Pancreas (tissue), 10 donors: Measurements from ENCODE around the gene TEX53. TPM values are rescaled to one million over a fixed set of nuclear protein-coding genes. Genes with fewer than 3 reads are reported as not detected.

Source experiments
- ATAC-seq, 4 donors: fragments of 200-7000 bp; cut with Tn5 transposase; one replicate each; pipeline versions ENCODE4 v1.8.0 to v1.9.1; 2020; ENCODE audit warnings: mild to moderate bottlenecking in 4 of 4, moderate library complexity in 4 of 4
- DNase-seq, 6 donors: peaks; one replicate each; pipeline ENCODE4 v3.0.0-alpha.2; 2020
- FAIRE-seq: peaks from 2 replicates; lab custom pipeline; 2012; peaks lifted over from hg19 to GRCh38; lab: Jason Lieb, UNC
- H3K27ac ChIP-seq, 4 donors: fragments of 200-600 bp; sonication (generic); 1 replicate in 3 of 4; 2 replicates in 1 of 4; pipeline versions ENCODE4 v1.5.0 to v1.8.0; 2020
- H3K27me3 ChIP-seq, 4 donors: fragments of 200-600 bp; one replicate each; pipeline ENCODE4 v1.8.0; 2021
- H3K36me3 ChIP-seq, 3 donors: fragments of 200-600 bp; sonication (generic) in 1 of 3; one replicate each; pipeline versions ENCODE4 v1.5.0 to v1.8.0; 2020 to 2021
- H3K4me1 ChIP-seq, 3 donors: fragments of 200-600 bp; one replicate each; pipeline ENCODE4 v1.8.0; 2021
- H3K4me3 ChIP-seq, 4 donors: fragments of 200-600 bp; sonication (generic) in 2 of 4; one replicate each; pipeline versions ENCODE4 v1.5.0 to v1.8.0; 2020 to 2021
- H3K9me3 ChIP-seq, 4 donors: fragments of 200-600 bp; one replicate each; pipeline ENCODE4 v1.8.0; 2021
- CTCF ChIP-seq, 4 donors: fragments of 200-600 bp; sonication (generic) in 3 of 4; IDR thresholded peaks; one replicate each; pipeline versions ENCODE4 v1.5.0 to v1.8.0; 2021; ENCODE audit warnings: antibody characterized with exemption in 4 of 4
- WGBS, 2 donors: extraction: QIAGEN DNeasy Blood & Tissue Kit; methylation state at CpG; one replicate each; pipeline ENCODE4 v1.1.7; 2013; 5-methylcytosine and 5-hydroxymethylcytosine counted together
- intact Hi-C, 3 donors: fragments of 100-400 bp; cut with DNase I; formaldehyde crosslinking; loops; one replicate each; pipeline versions ENCODE4 v1.11.1 to v1.14.2; 2022
- polyA plus RNA-seq, 2 donors: library from polyadenylated mRNA; stranded (reverse); fragments of 200-250 nt; gene quantifications; one replicate each; pipeline ENCODE4 v1.2.3, GENCODE V29; 2013
- total RNA-seq, 6 donors: library from RNA; stranded (reverse); fragmentation: NEBNext Ultra II Directional in 4 of 6; extraction: Animal tissue kit (Norgen Biotek cat#: 25700) in 4 of 6; gene quantifications; one replicate each; pipeline versions ENCODE4 v1.2.1 to v1.2.4, GENCODE V29; 2021 to 2023
- donor health status: healthy with polysubstance abuse.
- donor health status: DM: no; HTN: no; CAD: no; lungs with moderate emphysema.
- donor health status: DM: no; HTN: no; CAD: no.
- donor health status: control.
- donor health status: control.
- donor health status: Bipolar disorder and iron deficiency.
- donor health status: DM: yes; HTN: yes; CAD: no.
- donor health status: DM: no; HTN: no; CAD: no.
- donor health status: DM: no; HTN: no; CAD: no.
- donor health status: DM: yes; HTN: yes; CAD: no.

TEX53 gene
- total and polyA plus RNA-seq, 8 donors, result not detected

GRCh38 chr9:114677418-114677817, 19.8 kb upstream of the TEX53 start:
- Histone ChIP-seq H3K27ac (no peak overlapping the region), H3K36me3 (no peaks in the 10 kb centered on the region), H3K27me3 (no peaks in the 10 kb centered on the region), H3K4me1 (peaks cover 0 to 3% (median 0%) of the 10 kb centered on the region in 3 donors), H3K4me3 (no peak overlapping the region), H3K9me3 (no peaks in the 10 kb centered on the region)
- ATAC-seq (peak in 1 of 4 donors; percentile 48), DNase-seq (no peak), FAIRE-seq (no peak)
- no peak for TF ChIP-seq CTCF (IDR thresholded peaks at IDR 0.05)
- WGBS, 2 donors, result 41 to 49% methylated on average over 3 of the region's 3 CpGs
- intact Hi-C loops, result no loop called here

GRCh38 chr9:114676901-114677300, 19.3 kb upstream of the TEX53 start:
- FAIRE-seq, result no peak
- H3K27ac ChIP-seq, result no peak overlapping the region
- WGBS, 2 donors, result 93 to 95% methylated on average over 4 of the region's 4 CpGs

GRCh38 chr9:114674798-114675540, 17.4 kb upstream of the TEX53 start:
- no peak for TF ChIP-seq CTCF (IDR thresholded peaks at IDR 0.05)
- H3K4me3 ChIP-seq, result no peak overlapping the region
- intact Hi-C loops, result no loop called here
- no peak overlapping the region for H3K27ac ChIP-seq
- no peaks in the 10 kb centered on the region for H3K27me3 ChIP-seq
- H3K9me3 ChIP-seq, result no peaks in the 10 kb centered on the region
- H3K36me3 ChIP-seq, result no peaks in the 10 kb centered on the region
- H3K4me1 ChIP-seq, result peaks cover 0 to 13% (median 10%) of the 10 kb centered on the region in 3 donors
- no peak for DNase-seq
- no peak for FAIRE-seq
- ATAC-seq, result no peak
- WGBS, 2 donors, result 85 to 90% methylated on average over 3 of the region's 3 CpGs

More at GRCh38 chr9:114676901-114677300, 19.3 kb upstream of the TEX53 start:
- Histone ChIP-seq H3K4me1 (peaks cover 0 to 6% (median 2%) of the 10 kb centered on the region in 3 donors), H3K9me3 (no peaks in the 10 kb centered on the region), H3K27me3 (no peaks in the 10 kb centered on the region), H3K4me3 (no peak overlapping the region), H3K36me3 (no peaks in the 10 kb centered on the region)
- DNase-seq (no peak), ATAC-seq (no peak)
- no peak for TF ChIP-seq CTCF (IDR thresholded peaks at IDR 0.05)
- intact Hi-C loops, result no loop called here

- FAIRE-seq, result no peak
- Histone ChIP-seq H3K36me3 (no peaks in the 10 kb centered on the region), H3K4me1 (peaks cover 0 to 13% (median 10%) of the 10 kb centered on the region in 3 donors), H3K9me3 (no peaks in the 10 kb centered on the region), H3K27ac (no peak overlapping the region), H3K4me3 (no peak overlapping the region), H3K27me3 (no peaks in the 10 kb centered on the region)
- intact Hi-C loops, result no loop called here
- WGBS, 2 donors, result 94 to 97% methylated on average over 2 of the region's 2 CpGs
- TF ChIP-seq CTCF (IDR thresholded peaks at IDR 0.05), result no peak
- ATAC-seq, result no peak
- DNase-seq, result no peak
Measured at GRCh38 chr9:114674076-114674797, 16.6 kb upstream of the TEX53 start.
